ENCODE measurements around the gene REC114.

Gene REC114

DNA sequence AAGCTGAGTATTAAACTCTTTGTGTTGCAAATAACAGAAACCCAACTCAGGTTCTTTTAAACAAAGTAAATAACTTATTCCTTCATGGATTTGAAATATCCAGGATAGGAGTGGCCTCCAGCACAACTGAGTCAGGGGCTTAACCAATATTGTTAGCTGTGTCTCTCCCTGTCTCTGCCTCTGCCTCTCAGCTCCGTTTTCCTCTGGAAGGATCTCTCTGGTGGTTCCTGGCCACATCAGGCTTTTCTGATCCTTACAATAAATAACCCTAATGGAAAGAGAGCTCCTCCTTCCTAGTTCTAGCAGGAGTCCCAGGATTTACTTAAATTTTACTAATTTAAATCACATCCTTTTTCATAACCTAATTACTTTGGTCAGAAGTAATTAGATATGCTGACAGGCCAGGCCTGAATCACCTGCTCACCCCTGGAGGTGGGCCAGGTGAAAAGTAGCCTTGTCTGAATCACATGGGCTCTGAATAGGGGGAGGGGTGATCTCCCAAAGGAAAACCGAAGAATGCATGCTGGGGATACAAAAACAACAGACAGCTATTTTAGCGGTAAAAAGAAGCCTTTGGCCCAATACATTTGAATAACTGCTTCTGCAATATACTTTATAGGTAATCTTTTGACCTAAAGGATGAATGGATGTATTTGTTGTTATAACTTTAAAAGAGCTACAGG is 75.4 kb downstream of the REC114 start:
- no CpG with 5 or more reads among the region's 3 CpGs for WGBS (ENCODE audit: extremely low coverage, insufficient coverage, low lambda C conversion rate)
- H3K27ac ChIP-seq (ENCODE audit: low read depth, low read length): no peak overlapping the region
- no peak overlapping the region for H3K4me3 ChIP-seq (ENCODE audit: low read length)
- H3K23ac ChIP-seq (ENCODE audit: low read length): no peak overlapping the region
- no peak overlapping the region for H3K9ac ChIP-seq (ENCODE audit: low read length)
- H3K79me1 ChIP-seq (ENCODE audit: low read length): no peaks in the 10 kb centered on the region
- H3K4me1 ChIP-seq (ENCODE audit: control insufficient read depth, low read depth, low read length): peaks cover 8% of the 10 kb centered on the region
- H3K4me2 ChIP-seq (ENCODE audit: low read length): no peak overlapping the region
- H3K36me3 ChIP-seq (ENCODE audit: control insufficient read depth, insufficient read depth, low read length): no peaks in the 10 kb centered on the region
- H3K18ac ChIP-seq (ENCODE audit: low read length): no peak overlapping the region
- no peak overlapping the region for H2AK5ac ChIP-seq (ENCODE audit: low read length)
- DNase-seq: peak; percentile 65
- H4K8ac ChIP-seq (ENCODE audit: low read depth, low read length): no peak overlapping the region
- H4K5ac ChIP-seq (ENCODE audit: low read length): no peak overlapping the region
- no peaks in the 10 kb centered on the region for H3K27me3 ChIP-seq (ENCODE audit: insufficient read depth, low read length, poor library complexity)
- no peak overlapping the region for H3K4ac ChIP-seq (ENCODE audit: low read depth, low read length)
- H2BK120ac ChIP-seq (ENCODE audit: low read depth, low read length): no peak overlapping the region
- no peak overlapping the region for H2BK15ac ChIP-seq (replicated peaks; ENCODE audit: low read depth)
- H3K56ac ChIP-seq (ENCODE audit: low read length): no peak overlapping the region
- H3K79me2 ChIP-seq (ENCODE audit: control insufficient read depth, insufficient read depth, low read length): no peaks in the 10 kb centered on the region
- H2BK5ac ChIP-seq (ENCODE audit: low read length): no peak overlapping the region

GRCh38 chr15:73518876-73519733 is 76.1 kb downstream of the REC114 start:
- Histone ChIP-seq H3K18ac (ENCODE audit: low read length) (no peak overlapping the region), H4K5ac (ENCODE audit: low read length) (no peak overlapping the region)

DNA sequence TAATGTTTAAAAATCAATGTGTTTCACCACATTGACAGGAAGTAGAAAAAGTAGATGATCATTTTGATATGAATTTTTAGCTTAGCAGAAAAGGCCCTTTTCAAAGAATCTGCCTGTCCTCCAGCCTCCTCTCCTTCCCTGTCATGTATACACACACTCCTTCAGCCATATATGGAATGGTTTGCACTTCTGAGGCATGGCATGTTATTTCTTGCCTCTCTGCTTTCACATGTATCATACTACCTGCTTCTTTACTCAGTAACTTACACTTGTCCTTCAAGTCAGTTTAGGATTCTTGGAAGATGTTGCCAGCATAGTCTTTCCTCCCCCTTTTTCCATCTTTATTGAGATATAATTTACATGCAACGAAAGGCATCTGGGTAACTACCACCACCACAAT is 79.0 kb downstream of the REC114 start:
- no CpG with 5 or more reads among the region's 1 CpG for WGBS (ENCODE audit: extremely low coverage, insufficient coverage, low lambda C conversion rate)
- Histone ChIP-seq H3K23ac (ENCODE audit: low read length) (no peak overlapping the region), H4K8ac (ENCODE audit: low read depth, low read length) (no peak overlapping the region), H2AK5ac (ENCODE audit: low read length) (no peak overlapping the region), H3K9ac (ENCODE audit: low read length) (no peak overlapping the region), H3K18ac (ENCODE audit: low read length) (no peak overlapping the region), H3K4me2 (ENCODE audit: low read length) (no peak overlapping the region), H3K4ac (ENCODE audit: low read depth, low read length) (no peak overlapping the region), H3K27me3 (ENCODE audit: insufficient read depth, low read length, poor library complexity) (no peaks in the 10 kb centered on the region), H3K36me3 (ENCODE audit: control insufficient read depth, insufficient read depth, low read length) (no peaks in the 10 kb centered on the region), H3K4me1 (ENCODE audit: control insufficient read depth, low read depth, low read length) (peaks cover 8% of the 10 kb centered on the region), H3K4me3 (ENCODE audit: low read length) (no peak overlapping the region), H3K27ac (ENCODE audit: low read depth, low read length) (no peak overlapping the region), H2BK120ac (ENCODE audit: low read depth, low read length) (no peak overlapping the region), H3K79me2 (ENCODE audit: control insufficient read depth, insufficient read depth, low read length) (no peaks in the 10 kb centered on the region), H3K56ac (ENCODE audit: low read length) (no peak overlapping the region), H2BK15ac (replicated peaks; ENCODE audit: low read depth) (no peak overlapping the region), H2BK5ac (ENCODE audit: low read length) (no peak overlapping the region), H3K79me1 (ENCODE audit: low read length) (no peaks in the 10 kb centered on the region), H4K5ac (ENCODE audit: low read length) (no peak overlapping the region)
- DNase-seq: no peak

More at GRCh38 chr15:73518876-73519733, 76.1 kb downstream of the REC114 start:
- Histone ChIP-seq H3K4me1 (ENCODE audit: control insufficient read depth, low read depth, low read length) (peaks cover 8% of the 10 kb centered on the region), H3K27ac (ENCODE audit: low read depth, low read length) (no peak overlapping the region), H3K79me2 (ENCODE audit: control insufficient read depth, insufficient read depth, low read length) (no peaks in the 10 kb centered on the region), H3K4me2 (ENCODE audit: low read length) (no peak overlapping the region), H3K4ac (ENCODE audit: low read depth, low read length) (no peak overlapping the region), H2AK5ac (ENCODE audit: low read length) (no peak overlapping the region), H4K8ac (ENCODE audit: low read depth, low read length) (no peak overlapping the region), H2BK15ac (replicated peaks; ENCODE audit: low read depth) (peak overlapping the region; percentile 36), H3K27me3 (ENCODE audit: insufficient read depth, low read length, poor library complexity) (no peaks in the 10 kb centered on the region), H3K36me3 (ENCODE audit: control insufficient read depth, insufficient read depth, low read length) (no peaks in the 10 kb centered on the region), H3K4me3 (ENCODE audit: low read length) (no peak overlapping the region), H2BK120ac (ENCODE audit: low read depth, low read length) (no peak overlapping the region), H3K56ac (ENCODE audit: low read length) (no peak overlapping the region), H2BK5ac (ENCODE audit: low read length) (no peak overlapping the region), H3K23ac (ENCODE audit: low read length) (no peak overlapping the region), H3K79me1 (ENCODE audit: low read length) (no peaks in the 10 kb centered on the region), H3K9ac (ENCODE audit: low read length) (no peak overlapping the region)
- DNase-seq: no peak
- WGBS (ENCODE audit: extremely low coverage, insufficient coverage, low lambda C conversion rate): no CpG with 5 or more reads among the region's 5 CpGs

DNA sequence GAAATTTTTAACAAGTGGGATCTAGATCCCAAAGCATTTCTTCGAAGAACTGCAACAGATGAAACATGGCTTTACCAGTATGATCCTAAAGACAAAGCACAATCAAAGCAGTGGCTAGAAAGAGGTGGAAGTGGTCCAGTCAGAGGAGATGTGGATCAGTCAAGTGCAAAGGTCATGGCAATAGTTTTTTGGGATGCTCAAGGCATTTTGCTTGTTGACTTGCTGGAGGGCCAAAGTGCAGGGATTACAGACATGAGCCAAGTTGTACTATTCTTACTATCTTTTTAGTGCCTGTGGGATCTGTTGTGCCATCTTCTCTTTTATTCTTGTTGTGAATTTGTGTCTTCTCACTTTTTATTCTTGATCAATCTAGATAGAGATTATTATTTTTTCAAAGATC is 82.0 kb downstream of the REC114 start:
- H3K4me3 ChIP-seq (ENCODE audit: low read length): no peak overlapping the region
- WGBS (ENCODE audit: extremely low coverage, insufficient coverage, low lambda C conversion rate): no CpG with 5 or more reads among the region's 1 CpG

DNA sequence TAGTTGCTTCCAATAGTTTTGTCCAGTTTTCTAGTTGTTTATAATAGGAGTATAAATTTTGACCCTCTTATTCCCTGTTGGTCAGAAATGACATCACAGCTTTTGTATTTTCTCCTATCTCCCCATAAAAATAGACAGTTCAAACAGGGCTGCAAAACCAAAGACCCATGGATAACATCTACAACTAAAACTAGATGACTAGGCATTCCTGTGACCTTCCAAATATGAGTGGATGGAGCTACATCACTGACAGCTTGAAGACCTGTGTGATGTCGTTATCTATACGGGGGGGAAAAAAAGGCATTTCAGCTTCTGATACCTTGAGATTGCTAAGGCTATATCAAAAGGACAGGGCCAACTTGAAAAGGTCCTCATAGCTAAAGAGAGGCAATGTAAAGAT is 84.6 kb downstream of the REC114 start:
- Histone ChIP-seq H2BK15ac (replicated peaks; ENCODE audit: low read depth) (no peak overlapping the region), H3K4me2 (ENCODE audit: low read length) (no peak overlapping the region), H2BK120ac (ENCODE audit: low read depth, low read length) (no peak overlapping the region), H3K18ac (ENCODE audit: low read length) (no peak overlapping the region), H3K9ac (ENCODE audit: low read length) (no peak overlapping the region), H3K79me1 (ENCODE audit: low read length) (no peaks in the 10 kb centered on the region), H4K5ac (ENCODE audit: low read length) (no peak overlapping the region), H2BK5ac (ENCODE audit: low read length) (no peak overlapping the region), H3K23ac (ENCODE audit: low read length) (no peak overlapping the region), H3K79me2 (ENCODE audit: control insufficient read depth, insufficient read depth, low read length) (no peaks in the 10 kb centered on the region), H3K27me3 (ENCODE audit: insufficient read depth, low read length, poor library complexity) (no peaks in the 10 kb centered on the region), H2AK5ac (ENCODE audit: low read length) (no peak overlapping the region), H3K56ac (ENCODE audit: low read length) (no peak overlapping the region), H3K4me3 (ENCODE audit: low read length) (no peak overlapping the region), H3K4ac (ENCODE audit: low read depth, low read length) (no peak overlapping the region), H3K36me3 (ENCODE audit: control insufficient read depth, insufficient read depth, low read length) (no peaks in the 10 kb centered on the region), H3K27ac (ENCODE audit: low read depth, low read length) (no peak overlapping the region), H4K8ac (ENCODE audit: low read depth, low read length) (no peak overlapping the region), H3K4me1 (ENCODE audit: control insufficient read depth, low read depth, low read length) (no peaks in the 10 kb centered on the region)
- WGBS (ENCODE audit: extremely low coverage, insufficient coverage, low lambda C conversion rate): no CpG with 5 or more reads among the region's 2 CpGs
- no peak for DNase-seq

More for the DNA sequence above, 82.0 kb downstream of the REC114 start:
- H2BK120ac ChIP-seq (ENCODE audit: low read depth, low read length): no peak overlapping the region
- H3K56ac ChIP-seq (ENCODE audit: low read length): no peak overlapping the region
- H3K79me2 ChIP-seq (ENCODE audit: control insufficient read depth, insufficient read depth, low read length): no peaks in the 10 kb centered on the region
- no peaks in the 10 kb centered on the region for H3K79me1 ChIP-seq (ENCODE audit: low read length)
- no peak overlapping the region for H3K23ac ChIP-seq (ENCODE audit: low read length)
- no peak overlapping the region for H4K5ac ChIP-seq (ENCODE audit: low read length)
- no peak for DNase-seq
- no peak overlapping the region for H3K27ac ChIP-seq (ENCODE audit: low read depth, low read length)
- no peaks in the 10 kb centered on the region for H3K4me1 ChIP-seq (ENCODE audit: control insufficient read depth, low read depth, low read length)
- no peaks in the 10 kb centered on the region for H3K27me3 ChIP-seq (ENCODE audit: insufficient read depth, low read length, poor library complexity)
- no peak overlapping the region for H4K8ac ChIP-seq (ENCODE audit: low read depth, low read length)
- H3K4me2 ChIP-seq (ENCODE audit: low read length): no peak overlapping the region
- H3K4ac ChIP-seq (ENCODE audit: low read depth, low read length): no peak overlapping the region
- H2AK5ac ChIP-seq (ENCODE audit: low read length): no peak overlapping the region
- H3K18ac ChIP-seq (ENCODE audit: low read length): no peak overlapping the region
- H3K36me3 ChIP-seq (ENCODE audit: control insufficient read depth, insufficient read depth, low read length): no peaks in the 10 kb centered on the region
- no peak overlapping the region for H2BK5ac ChIP-seq (ENCODE audit: low read length)
- no peak overlapping the region for H3K9ac ChIP-seq (ENCODE audit: low read length)
- H2BK15ac ChIP-seq (replicated peaks; ENCODE audit: low read depth): no peak overlapping the region

All from mesendoderm (in vitro differentiated cells).